Measurements from ENCODE around the gene ABCD3.

Gene ABCD3

DNA sequence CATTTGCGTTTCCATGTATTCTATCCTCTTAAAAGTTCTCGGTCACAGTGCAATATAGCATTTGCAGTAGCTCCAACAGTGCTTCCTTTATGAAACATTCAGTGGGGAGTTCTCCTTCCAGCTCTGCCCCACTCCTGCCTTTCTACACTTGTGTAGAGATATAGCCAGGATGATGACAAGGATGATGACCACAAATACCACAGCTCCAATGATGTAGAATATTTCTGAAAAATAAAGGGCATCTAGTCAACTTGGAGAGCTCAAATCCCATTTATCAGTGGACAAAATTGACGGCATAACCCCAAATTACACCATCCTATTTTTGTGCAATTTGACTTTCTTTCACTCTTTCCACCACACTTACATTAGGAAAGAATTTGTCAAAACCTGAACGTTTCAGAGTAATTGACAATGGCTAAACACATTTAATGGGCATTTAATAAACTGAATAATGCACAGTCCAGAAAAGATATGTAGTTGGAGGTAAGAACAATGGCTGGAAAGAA lies 112.2 kb downstream of the ABCD3 start:
- DNase-seq (ENCODE audit: low read depth), result no peak
- TF ChIP-seq, protein P1, sequence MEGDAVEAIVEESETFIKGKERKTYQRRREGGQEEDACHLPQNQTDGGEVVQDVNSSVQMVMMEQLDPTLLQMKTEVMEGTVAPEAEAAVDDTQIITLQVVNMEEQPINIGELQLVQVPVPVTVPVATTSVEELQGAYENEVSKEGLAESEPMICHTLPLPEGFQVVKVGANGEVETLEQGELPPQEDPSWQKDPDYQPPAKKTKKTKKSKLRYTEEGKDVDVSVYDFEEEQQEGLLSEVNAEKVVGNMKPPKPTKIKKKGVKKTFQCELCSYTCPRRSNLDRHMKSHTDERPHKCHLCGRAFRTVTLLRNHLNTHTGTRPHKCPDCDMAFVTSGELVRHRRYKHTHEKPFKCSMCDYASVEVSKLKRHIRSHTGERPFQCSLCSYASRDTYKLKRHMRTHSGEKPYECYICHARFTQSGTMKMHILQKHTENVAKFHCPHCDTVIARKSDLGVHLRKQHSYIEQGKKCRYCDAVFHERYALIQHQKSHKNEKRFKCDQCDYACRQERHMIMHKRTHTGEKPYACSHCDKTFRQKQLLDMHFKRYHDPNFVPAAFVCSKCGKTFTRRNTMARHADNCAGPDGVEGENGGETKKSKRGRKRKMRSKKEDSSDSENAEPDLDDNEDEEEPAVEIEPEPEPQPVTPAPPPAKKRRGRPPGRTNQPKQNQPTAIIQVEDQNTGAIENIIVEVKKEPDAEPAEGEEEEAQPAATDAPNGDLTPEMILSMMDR (IDR thresholded peaks at IDR 0.05; ENCODE audit: insufficient read depth, low read depth, low read length, missing control alignments), result no peak

DNA sequence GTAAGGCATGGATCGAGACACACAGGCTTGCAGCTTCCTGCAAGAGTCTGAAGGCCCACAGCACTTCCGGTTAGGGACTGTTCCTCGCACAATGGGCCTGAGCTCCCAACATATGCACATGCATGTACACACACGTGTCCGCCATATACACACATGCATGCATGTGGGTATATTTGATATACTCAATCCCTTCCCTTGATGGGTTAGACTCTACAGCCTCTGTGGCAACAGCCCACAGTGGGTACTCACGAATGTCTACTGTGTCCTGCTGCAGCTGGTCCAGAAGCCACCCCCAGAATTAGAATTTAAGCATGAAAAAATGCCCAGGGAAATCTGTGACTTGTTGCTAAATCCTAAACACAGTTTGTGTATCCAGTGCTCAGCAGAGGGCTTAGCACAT lies 113.5 kb downstream of the ABCD3 start:
- DNase-seq (ENCODE audit: low read depth), result no peak
- TF ChIP-seq, protein P1 (IDR thresholded peaks at IDR 0.05; ENCODE audit: insufficient read depth, low read depth, low read length, missing control alignments), result no peak
- H3K4me3 ChIP-seq (ENCODE audit: low read depth, low read length), result no peak overlapping the region

More for the DNA sequence above, 112.2 kb downstream of the ABCD3 start:
- no peak overlapping the region for H3K4me3 ChIP-seq (ENCODE audit: low read depth, low read length)

DNA sequence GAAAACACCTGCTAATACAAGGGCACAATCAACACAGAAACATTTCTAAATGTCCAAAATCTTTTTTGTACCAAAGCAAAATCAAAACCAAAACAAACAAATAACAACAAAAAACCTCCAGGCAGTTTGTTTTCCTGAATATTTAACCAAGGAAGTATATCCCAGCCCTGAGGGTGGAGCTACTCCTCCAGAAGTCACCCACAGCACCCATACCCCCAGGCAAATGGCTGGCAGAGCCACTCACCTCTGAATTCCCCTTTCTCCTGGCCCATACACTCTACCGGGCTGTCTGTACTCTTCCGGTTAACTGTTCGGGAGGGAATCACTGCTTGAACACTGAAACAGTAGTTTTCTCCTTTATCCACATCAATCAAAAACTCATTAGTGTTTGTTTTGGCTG lies 113.9 kb downstream of the ABCD3 start:
- no peak for DNase-seq (ENCODE audit: low read depth)
- TF ChIP-seq, protein P1 (IDR thresholded peaks at IDR 0.05; ENCODE audit: insufficient read depth, low read depth, low read length, missing control alignments), result no peak

DNA sequence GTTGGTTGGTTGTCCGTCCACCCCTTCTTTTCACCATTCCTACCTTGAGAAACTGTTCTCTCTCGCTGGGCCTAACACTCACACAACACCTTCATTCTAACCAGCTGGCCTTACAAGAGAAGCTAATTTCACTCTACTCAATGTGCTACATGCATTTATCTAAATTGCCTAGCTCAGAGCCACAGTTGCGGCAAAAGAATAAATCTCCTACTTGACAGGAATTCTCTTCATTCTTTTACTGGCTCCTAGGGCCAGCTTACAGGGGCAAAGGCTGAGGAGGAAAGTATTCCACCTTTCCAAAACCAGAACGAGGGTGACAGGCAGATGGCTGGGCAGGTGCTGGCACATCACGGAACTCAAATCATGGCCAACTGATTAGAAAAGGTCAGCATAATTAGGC lies 116.9 kb downstream of the ABCD3 start:
- H3K4me3 ChIP-seq (ENCODE audit: low read depth, low read length), result no peak overlapping the region
- no peak for DNase-seq (ENCODE audit: low read depth)
- TF ChIP-seq, protein P1 (IDR thresholded peaks at IDR 0.05; ENCODE audit: insufficient read depth, low read depth, low read length, missing control alignments), result no peak

More for the DNA sequence above, 113.9 kb downstream of the ABCD3 start:
- H3K4me3 ChIP-seq (ENCODE audit: low read depth, low read length), result no peak overlapping the region

DNA sequence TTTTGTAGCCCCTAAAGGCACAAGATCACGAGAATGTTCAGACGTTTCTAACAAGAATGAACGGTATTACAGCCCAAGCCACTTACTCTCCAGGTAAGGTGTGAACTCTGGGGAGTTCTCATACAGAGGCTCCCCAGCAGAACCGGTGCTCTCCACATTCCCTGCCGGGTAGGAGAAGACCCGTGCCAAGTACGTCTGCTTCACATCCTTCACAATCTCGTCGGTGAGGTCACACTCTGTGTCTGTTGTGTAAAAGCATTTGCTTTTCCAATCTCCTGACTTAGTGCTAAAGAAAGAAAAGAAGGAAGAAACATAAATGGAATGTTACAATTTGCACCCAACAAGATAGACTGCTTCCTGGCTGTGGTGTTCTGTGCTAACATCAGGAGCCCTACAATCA lies 117.7 kb downstream of the ABCD3 start:
- DNase-seq (ENCODE audit: low read depth), result no peak
- TF ChIP-seq, protein P1 (IDR thresholded peaks at IDR 0.05; ENCODE audit: insufficient read depth, low read depth, low read length, missing control alignments), result no peak
- no peak overlapping the region for H3K4me3 ChIP-seq (ENCODE audit: low read depth, low read length)

DNA sequence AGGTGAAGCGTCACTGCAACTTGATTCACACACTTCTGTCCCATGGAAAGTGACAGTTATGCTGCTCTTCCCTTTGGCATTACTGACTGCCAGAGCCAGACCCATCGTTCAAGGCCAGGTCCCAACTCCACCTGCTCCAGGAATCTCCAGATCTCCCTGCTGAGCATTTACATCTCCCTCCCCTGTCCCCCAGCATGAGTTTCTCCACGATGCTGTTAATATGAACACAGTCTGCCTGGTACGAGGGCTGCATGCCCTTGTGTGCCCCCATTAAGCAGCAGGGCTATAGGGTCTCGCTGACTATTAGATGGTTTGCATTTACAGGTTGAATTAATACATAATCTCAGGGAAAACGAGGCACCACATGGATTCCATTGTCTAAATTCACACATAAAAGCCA lies 119.1 kb downstream of the ABCD3 start:
- H3K4me3 ChIP-seq (ENCODE audit: low read depth, low read length), result no peak overlapping the region
- DNase-seq (ENCODE audit: low read depth), result no peak
- TF ChIP-seq, protein P1 (IDR thresholded peaks at IDR 0.05; ENCODE audit: insufficient read depth, low read depth, low read length, missing control alignments), result no peak

DNA sequence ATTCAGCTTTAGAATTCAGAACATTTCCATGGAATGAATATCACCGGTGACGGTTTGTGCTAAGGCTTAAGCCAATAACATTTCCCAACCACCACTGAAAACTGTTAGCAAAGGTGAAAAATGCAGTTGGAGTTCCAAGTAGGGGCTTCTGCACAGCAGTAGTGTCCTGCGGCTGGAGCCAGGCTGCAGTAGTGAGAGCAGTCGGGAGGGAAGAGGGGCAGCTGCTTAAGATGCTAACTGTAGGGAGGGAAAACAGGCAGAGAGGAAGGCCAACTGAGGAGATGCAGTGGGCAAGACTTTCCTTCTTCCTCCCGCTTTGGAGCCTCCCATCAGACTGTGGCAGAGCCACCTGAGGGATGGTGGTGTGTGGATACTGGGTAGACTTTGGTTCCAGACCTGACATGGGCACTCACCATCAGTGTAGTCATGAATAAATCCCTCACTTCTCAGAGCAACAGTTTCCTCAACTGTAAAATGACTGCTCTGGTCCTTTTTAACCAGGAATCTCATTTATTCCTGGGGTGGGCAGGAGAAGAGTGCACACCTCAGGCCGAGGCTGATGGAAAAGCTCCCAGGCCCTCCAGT lies 120.1 kb downstream of the ABCD3 start:
- TF ChIP-seq, protein P1 (IDR thresholded peaks at IDR 0.05; ENCODE audit: insufficient read depth, low read depth, low read length, missing control alignments), result no peak
- H3K4me3 ChIP-seq (ENCODE audit: low read depth, low read length), result no peak overlapping the region

More for the DNA sequence above, 120.1 kb downstream of the ABCD3 start:
- no peak for DNase-seq (ENCODE audit: low read depth)
